Uterus (tissue), 4 donors: ENCODE data around the gene L3MBTL1. TPM values are rescaled to one million over a fixed set of nuclear protein-coding genes. Genes with fewer than 3 reads are reported as not detected.
A peak's percentile ranks its signal among the peaks of the same experiment; 100 is the strongest.

Experiments used
- DNase-seq, 2 donors: peaks; one replicate each; pipeline ENCODE4 v3.0.0-alpha.2; 2019 to 2020
- H3K27ac ChIP-seq, 2 donors: fragments of 200-600 bp; sonication (generic); 1 replicate in 1 of 2; 2 replicates in 1 of 2; pipeline ENCODE4 v1.5.1; 2016 to 2018
- H3K27me3 ChIP-seq, 2 donors: fragments of 200-600 bp; sonication (generic); one replicate each; pipeline ENCODE4 v1.5.1; 2018 to 2019; ENCODE audit warnings: control low read depth in 1 of 2
- H3K36me3 ChIP-seq, 2 donors: fragments of 200-600 bp; sonication (generic); one replicate each; pipeline ENCODE4 v1.5.1; 2019; ENCODE audit warnings: control low read depth in 1 of 2
- H3K4me1 ChIP-seq, 2 donors: fragments of 200-600 bp; sonication (generic); one replicate each; pipeline ENCODE4 v1.5.1; 2018 to 2019; ENCODE audit warnings: control low read depth in 1 of 2
- H3K4me3 ChIP-seq, 2 donors: fragments of 200-600 bp; sonication (generic); 1 replicate in 1 of 2; 2 replicates in 1 of 2; pipeline ENCODE4 v1.5.1; 2018 to 2019; ENCODE audit warnings: mild to moderate bottlenecking in 1 of 2
- H3K9me3 ChIP-seq, 2 donors: fragments of 200-600 bp; sonication (generic); one replicate each; pipeline ENCODE4 v1.5.1; 2019; ENCODE audit warnings: control low read depth in 1 of 2
- POLR2A ChIP-seq, 2 donors: fragments of 450-650 bp; IDR thresholded peaks; one replicate each; pipeline ENCODE4 v1.6.1; 2016; ENCODE audit warnings: antibody characterized with exemption in 2 of 2, mild to moderate bottlenecking in 1 of 2, moderate library complexity in 1 of 2
- intact Hi-C: fragments of 100-400 bp; cut with DNase I; formaldehyde crosslinking; loops from one replicate; pipeline ENCODE4 v1.15.1; 2023; ENCODE audit warnings: low total_unique reads
- total RNA-seq, 4 donors: library from RNA; depleted of rRNA in 3 of 4; stranded (reverse); fragments of >200 nt in 3 of 4; gene quantifications; one replicate each; pipeline versions ENCODE4 v1.1.0 to v1.2.4, GENCODE V29; 2014 to 2023
- TF ChIP-seq, protein P1 (sequence below), 4 experiments: fragments of 200-600 bp in 2 of 4; fragments of 450-650 bp in 2 of 4; sonication (generic) in 2 of 4; IDR thresholded peaks; one replicate each; pipeline ENCODE4 v1.5.1; 2016 to 2019; ENCODE audit warnings: antibody characterized with exemption in 4 of 4, mild to moderate bottlenecking in 2 of 4, moderate library complexity in 1 of 4
- donor health status: DM: yes; HTN: yes; CAD: no.

Gene L3MBTL1
- total RNA-seq, 4 donors from 2014 or later = 19.0 to 30.0 (median 27.6) TPM

DNA sequence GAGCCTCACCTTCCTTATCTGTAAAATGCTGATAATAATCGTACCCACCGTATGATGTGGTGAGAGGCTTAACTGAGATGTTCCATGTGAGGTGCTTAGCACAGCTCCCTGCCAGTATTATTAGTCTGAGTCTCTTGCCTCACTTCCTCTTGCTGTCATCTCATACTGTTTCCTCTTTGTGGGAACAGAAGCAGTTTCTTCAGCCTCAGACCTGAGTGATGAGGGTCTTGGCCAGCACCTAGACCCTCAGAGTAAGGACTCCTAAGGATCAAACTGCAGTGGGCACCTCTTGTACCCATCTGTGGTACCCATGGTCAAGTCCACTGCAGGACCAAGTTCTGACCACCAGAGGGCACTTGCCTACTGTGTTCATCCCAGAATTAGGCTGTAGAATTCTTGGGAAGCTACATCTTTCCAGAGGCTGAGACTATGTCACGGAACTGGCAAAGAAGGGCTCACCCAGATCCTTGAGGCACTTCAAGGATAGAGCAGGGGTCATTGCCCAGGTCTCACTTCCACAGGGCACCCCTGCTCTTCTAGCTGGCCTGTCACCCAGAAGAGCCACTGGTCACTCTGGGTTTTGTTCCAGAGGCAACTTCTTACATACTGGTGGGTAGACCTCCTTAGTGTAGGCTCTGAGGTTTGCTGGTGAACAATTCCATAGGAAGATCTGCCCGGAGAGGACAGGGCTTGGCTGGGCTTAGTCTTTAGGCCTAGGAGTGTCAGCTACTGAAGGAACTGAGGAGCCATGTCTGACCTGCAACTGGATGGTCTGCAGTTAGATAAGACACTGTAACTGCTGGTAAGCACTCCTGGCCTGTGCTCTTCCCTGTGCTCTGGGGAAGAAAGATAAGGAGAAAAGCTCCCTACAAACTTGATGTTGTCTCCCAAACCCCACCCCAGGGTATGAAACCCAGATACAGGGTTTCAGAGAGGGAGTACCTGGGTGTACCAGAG is 30.7 kb downstream of the L3MBTL1 start:
- no peaks in the 10 kb centered on the region for H3K27me3 ChIP-seq
- DNase-seq = peak; percentile 44 to 51
- H3K4me1 ChIP-seq = no peaks in the 10 kb centered on the region
- no peaks in the 10 kb centered on the region for H3K9me3 ChIP-seq
- intact Hi-C loops = no loop called here
- no peaks in the 10 kb centered on the region for H3K36me3 ChIP-seq
- no peak overlapping the region for H3K4me3 ChIP-seq
- no peak for TF ChIP-seq POLR2A (IDR thresholded peaks at IDR 0.05)
- TF ChIP-seq, protein P1, sequence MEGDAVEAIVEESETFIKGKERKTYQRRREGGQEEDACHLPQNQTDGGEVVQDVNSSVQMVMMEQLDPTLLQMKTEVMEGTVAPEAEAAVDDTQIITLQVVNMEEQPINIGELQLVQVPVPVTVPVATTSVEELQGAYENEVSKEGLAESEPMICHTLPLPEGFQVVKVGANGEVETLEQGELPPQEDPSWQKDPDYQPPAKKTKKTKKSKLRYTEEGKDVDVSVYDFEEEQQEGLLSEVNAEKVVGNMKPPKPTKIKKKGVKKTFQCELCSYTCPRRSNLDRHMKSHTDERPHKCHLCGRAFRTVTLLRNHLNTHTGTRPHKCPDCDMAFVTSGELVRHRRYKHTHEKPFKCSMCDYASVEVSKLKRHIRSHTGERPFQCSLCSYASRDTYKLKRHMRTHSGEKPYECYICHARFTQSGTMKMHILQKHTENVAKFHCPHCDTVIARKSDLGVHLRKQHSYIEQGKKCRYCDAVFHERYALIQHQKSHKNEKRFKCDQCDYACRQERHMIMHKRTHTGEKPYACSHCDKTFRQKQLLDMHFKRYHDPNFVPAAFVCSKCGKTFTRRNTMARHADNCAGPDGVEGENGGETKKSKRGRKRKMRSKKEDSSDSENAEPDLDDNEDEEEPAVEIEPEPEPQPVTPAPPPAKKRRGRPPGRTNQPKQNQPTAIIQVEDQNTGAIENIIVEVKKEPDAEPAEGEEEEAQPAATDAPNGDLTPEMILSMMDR (IDR thresholded peaks at IDR 0.05) = peak; percentile 66 to 72 (median 70)
- H3K27ac ChIP-seq = no peak overlapping the region

DNA sequence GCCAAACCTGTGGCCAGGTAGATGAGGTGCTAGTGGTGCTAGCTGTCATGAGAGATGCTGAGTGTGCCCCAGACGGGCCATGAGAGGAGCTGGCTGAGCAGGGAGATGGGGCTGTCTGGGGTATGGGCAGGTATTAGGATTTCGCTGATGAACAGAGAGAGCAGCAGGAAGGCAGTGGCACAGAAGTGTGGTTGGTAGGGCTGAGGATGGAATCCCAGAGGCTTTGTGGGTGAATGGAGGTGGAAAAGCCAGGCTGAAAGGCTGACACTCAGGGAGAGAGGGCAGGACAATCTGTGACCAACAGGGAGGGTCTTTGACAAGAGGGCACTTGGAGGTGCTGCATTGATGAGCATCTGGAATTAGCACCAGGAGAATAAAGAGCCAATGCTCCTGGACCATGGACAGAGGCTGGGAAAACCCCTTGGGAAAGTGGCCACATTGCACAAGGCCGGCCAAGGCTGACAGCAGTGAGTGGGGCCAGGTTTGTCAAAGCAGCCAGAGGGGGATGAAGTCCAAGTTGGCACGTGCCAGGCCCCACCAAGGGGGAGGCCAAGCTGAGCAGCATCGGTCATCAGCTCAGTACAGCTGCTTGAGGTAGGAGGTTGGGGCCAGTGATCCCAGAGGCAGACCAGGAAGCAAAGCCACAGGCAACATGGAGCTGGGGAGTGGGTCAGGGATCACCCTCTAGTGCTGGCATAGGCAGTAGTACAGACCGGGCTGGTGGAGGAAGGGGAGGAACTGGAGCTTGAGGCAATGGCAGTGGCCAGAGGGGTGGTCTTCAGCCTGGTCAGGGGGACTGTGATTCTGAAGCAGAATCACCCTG is 31.6 kb downstream of the L3MBTL1 start:
- Histone ChIP-seq H3K36me3 (no peaks in the 10 kb centered on the region), H3K4me1 (no peaks in the 10 kb centered on the region), H3K27me3 (no peaks in the 10 kb centered on the region), H3K9me3 (no peaks in the 10 kb centered on the region), H3K27ac (no peak overlapping the region), H3K4me3 (no peak overlapping the region)
- intact Hi-C loops = no loop called here
- no peak for TF ChIP-seq POLR2A (IDR thresholded peaks at IDR 0.05)
- TF ChIP-seq, protein P1 (IDR thresholded peaks at IDR 0.05) = no peak
- no peak for DNase-seq

DNA sequence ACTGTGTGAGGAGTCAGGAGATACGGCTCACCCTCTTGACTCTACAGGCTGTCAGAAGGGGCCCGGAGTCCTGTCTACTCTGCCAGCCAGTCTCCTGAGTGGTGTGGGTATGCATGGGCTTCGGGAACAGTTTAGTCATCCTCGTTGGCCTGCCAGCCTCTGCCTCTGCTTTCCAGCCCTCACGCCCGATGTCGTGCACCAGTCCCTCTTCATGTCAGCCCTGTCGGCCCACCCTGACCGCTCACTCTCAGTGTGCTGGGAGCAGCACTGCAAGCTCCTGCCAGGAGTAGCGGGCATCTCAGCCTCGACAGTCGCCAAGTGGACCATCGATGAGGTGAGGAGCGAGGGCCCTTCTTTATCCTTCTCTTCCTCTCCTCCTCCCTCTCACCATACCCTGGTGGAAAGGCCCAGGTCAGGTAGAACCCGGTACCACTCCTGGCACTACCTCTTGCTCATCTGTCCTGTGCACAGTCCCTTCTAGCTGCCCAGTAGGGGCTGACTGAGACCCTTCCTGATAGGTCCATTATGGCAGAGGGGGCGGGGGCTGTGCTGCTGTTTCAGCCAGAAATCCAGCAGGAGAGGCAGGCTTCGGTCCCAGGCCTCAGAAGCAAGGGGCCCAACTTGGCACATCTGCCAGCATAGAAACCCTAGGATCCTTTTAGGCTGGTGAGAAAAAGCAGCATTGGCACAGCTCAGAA is 32.6 kb downstream of the L3MBTL1 start:
- no peak for TF ChIP-seq POLR2A (IDR thresholded peaks at IDR 0.05)
- TF ChIP-seq, protein P1 (IDR thresholded peaks at IDR 0.05) = no peak
- Histone ChIP-seq H3K4me3 (no peak overlapping the region), H3K36me3 (no peaks in the 10 kb centered on the region), H3K9me3 (no peaks in the 10 kb centered on the region), H3K27ac (no peak overlapping the region), H3K27me3 (no peaks in the 10 kb centered on the region), H3K4me1 (no peaks in the 10 kb centered on the region)
- DNase-seq = no peak
- intact Hi-C loops = no loop called here

DNA sequence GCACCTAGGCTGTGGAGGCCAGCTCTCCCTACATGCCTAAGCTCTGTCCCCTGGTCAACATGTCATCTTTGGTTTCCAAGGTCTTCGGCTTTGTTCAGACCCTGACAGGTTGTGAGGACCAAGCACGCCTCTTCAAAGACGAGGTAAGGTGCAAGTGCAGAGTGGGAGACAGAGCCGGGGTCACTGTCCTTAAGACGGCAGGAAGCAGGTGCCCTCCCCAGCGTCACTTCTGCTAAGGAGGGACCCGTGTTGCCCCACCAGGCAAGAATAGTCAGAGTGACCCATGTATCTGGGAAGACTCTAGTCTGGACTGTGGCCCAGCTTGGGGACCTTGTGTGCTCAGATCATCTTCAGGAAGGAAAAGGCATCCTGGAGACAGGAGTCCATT is 33.2 kb downstream of the L3MBTL1 start:
- Histone ChIP-seq H3K27me3 (no peaks in the 10 kb centered on the region), H3K4me1 (no peaks in the 10 kb centered on the region), H3K27ac (no peak overlapping the region), H3K9me3 (no peaks in the 10 kb centered on the region), H3K4me3 (no peak overlapping the region), H3K36me3 (no peaks in the 10 kb centered on the region)
- TF ChIP-seq POLR2A (IDR thresholded peaks at IDR 0.05) = no peak
- TF ChIP-seq, protein P1 (IDR thresholded peaks at IDR 0.05) = no peak
- intact Hi-C loops = no loop called here
- no peak for DNase-seq
